ENCODE data around the gene PAK5.

The PAK5 gene

GRCh38 chr20:9635750-9636149, 203.1 kb downstream of the PAK5 start:
- DNase-seq (ENCODE audit: low read depth) = no peak
- no peak overlapping the region for H3K4me3 ChIP-seq (ENCODE audit: control insufficient read depth, low read depth, low read length)
- no peak for TF ChIP-seq CTCF (IDR thresholded peaks at IDR 0.05; ENCODE audit: control insufficient read depth, insufficient read depth, low read depth, low read length, missing control alignments)

GRCh38 chr20:9634327-9634726, 204.5 kb downstream of the PAK5 start:
- no peak for DNase-seq (ENCODE audit: low read depth)
- no peak for TF ChIP-seq CTCF (IDR thresholded peaks at IDR 0.05; ENCODE audit: control insufficient read depth, insufficient read depth, low read depth, low read length, missing control alignments)

GRCh38 chr20:9632991-9633390, 205.9 kb downstream of the PAK5 start:
- no peak for TF ChIP-seq CTCF (IDR thresholded peaks at IDR 0.05; ENCODE audit: control insufficient read depth, insufficient read depth, low read depth, low read length, missing control alignments)
- H3K4me3 ChIP-seq (ENCODE audit: control insufficient read depth, low read depth, low read length) = no peak overlapping the region
- DNase-seq (ENCODE audit: low read depth) = no peak

More at GRCh38 chr20:9634327-9634726, 204.5 kb downstream of the PAK5 start:
- no peak overlapping the region for H3K4me3 ChIP-seq (ENCODE audit: control insufficient read depth, low read depth, low read length)

- no peak for DNase-seq (ENCODE audit: low read depth)
- TF ChIP-seq CTCF (IDR thresholded peaks at IDR 0.05; ENCODE audit: control insufficient read depth, insufficient read depth, low read depth, low read length, missing control alignments) = no peak
- no peak overlapping the region for H3K4me3 ChIP-seq (ENCODE audit: control insufficient read depth, low read depth, low read length)
These were observed 206.6 kb downstream of the PAK5 start for GRCh38 chr20:9632265-9632664.

- H3K4me3 ChIP-seq (ENCODE audit: control insufficient read depth, low read depth, low read length) = no peak overlapping the region
- DNase-seq (ENCODE audit: low read depth) = no peak
- no peak for TF ChIP-seq CTCF (IDR thresholded peaks at IDR 0.05; ENCODE audit: control insufficient read depth, insufficient read depth, low read depth, low read length, missing control alignments)
These were observed 208.3 kb downstream of the PAK5 start for GRCh38 chr20:9630554-9630953.

GRCh38 chr20:9629831-9630230, 209.0 kb downstream of the PAK5 start:
- no peak for TF ChIP-seq CTCF (IDR thresholded peaks at IDR 0.05; ENCODE audit: control insufficient read depth, insufficient read depth, low read depth, low read length, missing control alignments)
- DNase-seq (ENCODE audit: low read depth) = no peak
- H3K4me3 ChIP-seq (ENCODE audit: control insufficient read depth, low read depth, low read length) = no peak overlapping the region

GRCh38 chr20:9628589-9628988, 210.3 kb downstream of the PAK5 start:
- TF ChIP-seq CTCF (IDR thresholded peaks at IDR 0.05; ENCODE audit: control insufficient read depth, insufficient read depth, low read depth, low read length, missing control alignments) = no peak
- H3K4me3 ChIP-seq (ENCODE audit: control insufficient read depth, low read depth, low read length) = no peak overlapping the region
- DNase-seq (ENCODE audit: low read depth) = no peak
